PFSK-1 (cell line): ENCODE results near the gene FERMT2.

Source experiments
- POLR2AphosphoS5 ChIP-seq: IDR thresholded peaks from 2 replicates; pipeline ENCODE4 v1.6.1; 2012; ENCODE audit warnings: low read depth, mild to moderate bottlenecking, control low read depth, low read length, moderate library complexity
- REST ChIP-seq, 2 experiments: IDR thresholded peaks; 2 replicates each; pipeline versions ENCODE4 v1.6.1 to v1.8.0; 2011 to 2012; ENCODE audit warnings: low read depth in 2 of 2, low read length in 2 of 2, control low read depth in 1 of 2, inconsistent platforms in 1 of 2, mild to moderate bottlenecking in 1 of 2, moderate library complexity in 1 of 2; ENCODE audit not compliant: insufficient read depth in 1 of 2
- SIN3A ChIP-seq: IDR thresholded peaks from 2 replicates; pipeline ENCODE4 v1.6.1; 2012; ENCODE audit warnings: mild to moderate bottlenecking, low read length, moderate library complexity, borderline replicate concordance; ENCODE audit not compliant: insufficient read depth

- TF ChIP-seq REST (IDR thresholded peaks at IDR 0.05; ENCODE audit: insufficient read depth in 1 of 2, low read depth in 2 of 2, low read length in 2 of 2) = no peak
- TF ChIP-seq POLR2AphosphoS5 = no peak
- TF ChIP-seq SIN3A = no peak
Measured at GRCh38 chr14:52926953-52927352, 23.9 kb downstream of the FERMT2 start.
